Measurements from ENCODE around the gene OTOGL.

OTOGL gene

DNA sequence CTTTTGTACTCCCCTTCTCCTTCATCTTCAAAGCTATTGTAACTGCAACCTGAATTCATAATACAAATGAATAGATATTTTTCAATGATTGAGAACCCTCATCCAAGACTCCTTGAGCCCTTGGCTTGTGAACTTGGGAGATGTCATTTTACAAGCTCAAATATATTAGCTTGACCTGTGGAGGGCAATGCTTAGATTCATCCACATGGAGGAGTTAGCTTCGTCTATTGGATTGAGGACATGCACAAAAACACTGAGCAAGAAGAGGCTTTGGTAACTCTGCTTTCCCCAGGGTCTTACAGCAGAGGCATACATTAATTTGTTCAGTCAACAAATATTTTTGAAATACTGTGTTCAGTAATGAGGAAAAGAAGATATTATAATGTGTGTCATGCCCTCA is 101.1 kb downstream of the OTOGL start:
- no peak overlapping the region for H3K4me3 ChIP-seq (ENCODE audit: low read length)
- TF ChIP-seq, protein P1, sequence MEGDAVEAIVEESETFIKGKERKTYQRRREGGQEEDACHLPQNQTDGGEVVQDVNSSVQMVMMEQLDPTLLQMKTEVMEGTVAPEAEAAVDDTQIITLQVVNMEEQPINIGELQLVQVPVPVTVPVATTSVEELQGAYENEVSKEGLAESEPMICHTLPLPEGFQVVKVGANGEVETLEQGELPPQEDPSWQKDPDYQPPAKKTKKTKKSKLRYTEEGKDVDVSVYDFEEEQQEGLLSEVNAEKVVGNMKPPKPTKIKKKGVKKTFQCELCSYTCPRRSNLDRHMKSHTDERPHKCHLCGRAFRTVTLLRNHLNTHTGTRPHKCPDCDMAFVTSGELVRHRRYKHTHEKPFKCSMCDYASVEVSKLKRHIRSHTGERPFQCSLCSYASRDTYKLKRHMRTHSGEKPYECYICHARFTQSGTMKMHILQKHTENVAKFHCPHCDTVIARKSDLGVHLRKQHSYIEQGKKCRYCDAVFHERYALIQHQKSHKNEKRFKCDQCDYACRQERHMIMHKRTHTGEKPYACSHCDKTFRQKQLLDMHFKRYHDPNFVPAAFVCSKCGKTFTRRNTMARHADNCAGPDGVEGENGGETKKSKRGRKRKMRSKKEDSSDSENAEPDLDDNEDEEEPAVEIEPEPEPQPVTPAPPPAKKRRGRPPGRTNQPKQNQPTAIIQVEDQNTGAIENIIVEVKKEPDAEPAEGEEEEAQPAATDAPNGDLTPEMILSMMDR (conservative IDR thresholded peaks at IDR 0.05; ENCODE audit: low read depth, low read length) = no peak
- no peak for DNase-seq (ENCODE audit: low read depth)

DNA sequence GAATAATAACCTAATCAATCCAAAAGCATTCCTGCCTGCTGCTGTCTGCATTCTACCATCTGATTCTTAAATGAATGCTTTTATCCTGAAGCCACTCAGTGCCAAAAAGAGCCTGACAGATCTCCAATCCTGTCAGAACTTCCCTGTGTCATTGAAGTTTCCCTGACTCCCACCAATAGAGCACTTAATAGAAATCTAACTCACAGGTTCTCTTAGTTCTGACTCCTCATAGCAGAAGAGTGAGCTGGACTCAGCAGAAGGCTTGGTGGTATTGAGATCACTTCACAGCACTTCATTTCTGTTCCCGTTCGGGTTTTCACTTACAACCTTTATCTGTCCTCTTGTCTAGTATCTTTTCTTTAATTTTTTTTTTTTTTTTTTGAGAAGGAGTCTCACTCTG is 102.6 kb downstream of the OTOGL start:
- no peak for DNase-seq (ENCODE audit: low read depth)
- no peak overlapping the region for H3K4me3 ChIP-seq (ENCODE audit: low read length)
- TF ChIP-seq, protein P1 (conservative IDR thresholded peaks at IDR 0.05; ENCODE audit: low read depth, low read length) = no peak

DNA sequence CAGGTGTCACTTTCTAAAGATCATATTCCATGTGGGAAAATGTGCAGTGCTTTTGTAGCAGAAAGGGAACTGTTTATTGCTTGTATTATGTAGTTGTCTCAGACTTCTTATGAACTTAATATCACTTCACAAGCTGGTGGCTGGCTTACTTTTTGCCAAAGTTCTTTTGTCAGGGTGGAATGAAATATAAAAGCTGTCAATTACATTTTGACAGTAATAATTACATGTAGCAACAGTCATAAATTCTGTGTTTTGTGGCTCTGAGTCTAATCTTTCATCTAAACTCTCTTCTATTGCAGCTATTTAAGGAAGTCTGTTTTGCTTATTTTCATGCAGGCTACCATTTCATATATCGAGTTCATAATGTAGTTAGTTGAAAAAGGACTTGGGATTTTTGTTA is 106.6 kb downstream of the OTOGL start:
- no peak for DNase-seq (ENCODE audit: low read depth)
- no peak overlapping the region for H3K4me3 ChIP-seq (ENCODE audit: low read length)
- TF ChIP-seq, protein P1 (conservative IDR thresholded peaks at IDR 0.05; ENCODE audit: low read depth, low read length) = no peak

DNA sequence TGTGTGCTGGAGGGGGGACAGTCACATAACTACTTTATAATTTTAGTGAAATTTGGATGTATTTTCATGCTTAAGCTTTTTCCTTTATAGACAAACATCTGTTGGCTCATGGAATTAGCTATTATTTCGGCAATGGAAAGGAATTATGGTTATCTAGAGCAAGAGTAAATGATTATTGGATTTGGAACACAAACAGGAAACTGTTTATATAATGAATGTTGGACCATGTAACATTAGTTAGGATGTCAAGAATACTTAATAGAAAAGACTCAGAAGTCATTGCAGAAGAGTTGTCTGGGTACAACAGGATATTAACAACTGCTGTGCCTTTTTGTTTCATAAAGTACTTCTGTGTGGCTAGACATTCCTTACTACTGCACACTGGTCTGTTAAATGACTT is 108.7 kb downstream of the OTOGL start:
- TF ChIP-seq, protein P1 (conservative IDR thresholded peaks at IDR 0.05; ENCODE audit: low read depth, low read length) = no peak
- no peak overlapping the region for H3K4me3 ChIP-seq (ENCODE audit: low read length)
- no peak for DNase-seq (ENCODE audit: low read depth)

DNA sequence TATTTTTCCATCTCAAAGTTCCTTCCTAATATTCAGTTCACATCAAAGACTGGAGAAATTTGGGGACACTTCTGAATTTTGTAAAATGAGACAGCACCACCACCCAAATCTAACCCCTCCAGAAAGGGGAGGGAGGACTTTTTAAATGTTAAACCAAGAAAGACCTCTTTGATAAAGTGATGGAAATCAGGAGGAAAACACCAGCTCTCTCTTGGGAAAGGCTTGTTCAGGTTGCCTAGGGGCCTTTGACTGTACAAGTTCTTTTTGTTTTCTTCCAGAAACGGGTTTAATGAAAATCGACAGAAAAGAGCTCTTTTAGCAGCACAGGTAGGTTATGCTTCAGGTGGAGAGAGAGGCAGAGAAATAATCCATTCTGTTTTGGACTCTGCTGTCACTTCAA is 112.3 kb downstream of the OTOGL start:
- no peak for DNase-seq (ENCODE audit: low read depth)
- TF ChIP-seq, protein P1 (conservative IDR thresholded peaks at IDR 0.05; ENCODE audit: low read depth, low read length) = no peak
- H3K4me3 ChIP-seq (ENCODE audit: low read length) = no peak overlapping the region

DNA sequence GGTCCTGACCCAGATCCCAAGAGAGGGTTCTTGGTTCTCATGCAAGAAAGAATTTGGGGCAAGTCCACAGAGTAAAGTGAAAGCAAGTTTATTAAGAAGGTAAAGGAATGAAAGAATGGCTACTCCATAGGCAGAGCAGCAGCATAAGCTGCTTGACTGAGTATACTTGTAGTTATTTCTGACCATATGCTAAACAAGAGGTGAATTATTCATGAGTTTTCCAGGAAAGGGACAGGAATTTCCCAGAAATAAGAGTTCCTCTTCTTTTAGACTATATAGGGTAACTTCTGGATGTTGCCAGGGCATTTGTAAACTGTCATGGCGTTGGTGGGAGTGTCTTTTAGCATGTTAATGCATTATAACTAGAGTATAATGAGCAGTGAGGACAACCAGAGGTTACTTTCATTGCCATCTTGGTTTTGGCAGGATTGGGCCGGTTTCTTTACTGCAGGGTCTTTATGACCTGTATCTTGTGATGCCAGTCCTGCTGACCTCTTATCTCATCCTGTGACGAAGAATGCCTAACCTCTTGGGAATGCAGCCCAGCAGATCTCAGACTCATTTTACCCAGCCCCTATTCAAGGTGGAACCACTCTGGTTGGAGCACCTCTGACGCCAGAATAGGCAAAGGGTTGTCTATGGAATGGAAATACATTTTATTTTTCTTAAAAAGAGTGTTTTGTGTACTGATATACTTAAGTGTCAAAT is 113.8 kb downstream of the OTOGL start:
- no peak overlapping the region for H3K4me3 ChIP-seq (ENCODE audit: low read length)
- TF ChIP-seq, protein P1 (conservative IDR thresholded peaks at IDR 0.05; ENCODE audit: low read depth, low read length) = no peak
- DNase-seq (ENCODE audit: low read depth) = no peak

DNA sequence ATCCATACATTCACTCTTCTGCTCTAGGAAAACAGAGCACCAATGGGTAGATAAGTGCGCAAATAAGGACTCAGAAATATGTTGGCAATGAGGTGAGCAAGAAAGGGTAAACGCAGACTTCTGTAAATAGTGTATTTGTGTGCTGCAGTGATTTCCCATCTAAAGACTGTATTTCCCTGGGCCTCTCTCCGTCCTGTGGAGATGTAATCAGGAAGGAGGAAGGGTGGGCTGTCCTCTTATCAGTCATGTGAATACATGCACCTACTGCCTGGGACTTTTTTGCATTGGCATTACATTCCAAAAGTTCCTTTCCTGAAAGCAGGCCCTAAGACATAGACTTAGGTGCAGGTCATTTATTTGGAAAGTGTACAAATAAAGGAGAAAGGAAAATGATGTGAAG is 114.5 kb downstream of the OTOGL start:
- TF ChIP-seq, protein P1 (conservative IDR thresholded peaks at IDR 0.05; ENCODE audit: low read depth, low read length) = no peak
- DNase-seq (ENCODE audit: low read depth) = no peak
- H3K4me3 ChIP-seq (ENCODE audit: low read length) = no peak overlapping the region

All from retinal pigment epithelial cell (primary cell).